GM21619 (cell line): ENCODE data around the gene ABCC1.

Source experiments
- ATAC-seq: cut with Tn5 transposase; IDR thresholded peaks from one replicate; pipeline ENCODE4 v1.9.1; 2021; ENCODE audit not compliant: unreplicated experiment

Gene ABCC1

GRCh38 chr16:16018705-16019104, 69.3 kb downstream of the ABCC1 start:
- ATAC-seq = no peak

- ATAC-seq = no peak
Observed at GRCh38 chr16:16019488-16019887, 70.1 kb downstream of the ABCC1 start.

- no peak for ATAC-seq
Observed at GRCh38 chr16:16020291-16020690, 70.9 kb downstream of the ABCC1 start.

DNA sequence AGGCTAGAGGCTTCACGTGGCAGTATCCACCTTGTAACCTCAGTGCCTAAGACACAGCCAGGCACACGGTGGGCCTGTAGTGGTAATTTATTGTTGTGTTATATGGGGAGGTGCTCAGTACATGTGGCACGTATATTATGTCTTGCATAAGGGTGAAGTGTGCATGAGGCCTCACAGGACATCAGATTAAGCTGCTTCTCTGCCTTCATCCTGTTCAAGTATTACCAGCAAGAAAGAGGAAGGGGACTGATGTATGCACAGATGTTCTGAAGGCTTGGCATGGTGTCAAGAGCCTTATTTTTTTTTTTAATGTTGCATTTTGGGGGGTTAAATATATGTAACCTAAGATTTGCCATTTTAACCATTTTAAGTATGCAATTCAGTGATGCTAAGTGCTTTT, 71.6 kb downstream of the ABCC1 start:
- ATAC-seq = no peak

GRCh38 chr16:16021646-16021987, 72.2 kb downstream of the ABCC1 start:
- ATAC-seq = no peak

- ATAC-seq = no peak
Observed at GRCh38 chr16:16021988-16022682, 72.7 kb downstream of the ABCC1 start.

DNA sequence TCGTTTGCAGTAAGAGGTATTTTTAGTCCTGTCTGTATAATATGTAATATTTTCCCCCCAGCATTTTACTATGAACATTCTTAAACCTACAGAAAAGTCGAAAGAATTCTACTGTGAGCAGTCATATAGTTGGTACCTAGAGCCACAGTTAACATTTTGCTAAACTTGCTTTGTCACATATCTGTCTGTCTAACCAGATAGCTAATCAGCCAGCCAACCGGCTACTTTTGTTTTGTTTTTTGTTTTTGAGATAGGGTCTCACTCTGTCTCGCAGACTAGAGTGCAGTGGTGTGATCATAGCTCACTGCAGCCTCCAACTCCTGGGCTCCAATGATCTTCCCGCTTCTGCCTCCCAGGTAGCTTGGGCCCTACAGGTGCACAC, 73.3 kb downstream of the ABCC1 start:
- no peak for ATAC-seq

DNA sequence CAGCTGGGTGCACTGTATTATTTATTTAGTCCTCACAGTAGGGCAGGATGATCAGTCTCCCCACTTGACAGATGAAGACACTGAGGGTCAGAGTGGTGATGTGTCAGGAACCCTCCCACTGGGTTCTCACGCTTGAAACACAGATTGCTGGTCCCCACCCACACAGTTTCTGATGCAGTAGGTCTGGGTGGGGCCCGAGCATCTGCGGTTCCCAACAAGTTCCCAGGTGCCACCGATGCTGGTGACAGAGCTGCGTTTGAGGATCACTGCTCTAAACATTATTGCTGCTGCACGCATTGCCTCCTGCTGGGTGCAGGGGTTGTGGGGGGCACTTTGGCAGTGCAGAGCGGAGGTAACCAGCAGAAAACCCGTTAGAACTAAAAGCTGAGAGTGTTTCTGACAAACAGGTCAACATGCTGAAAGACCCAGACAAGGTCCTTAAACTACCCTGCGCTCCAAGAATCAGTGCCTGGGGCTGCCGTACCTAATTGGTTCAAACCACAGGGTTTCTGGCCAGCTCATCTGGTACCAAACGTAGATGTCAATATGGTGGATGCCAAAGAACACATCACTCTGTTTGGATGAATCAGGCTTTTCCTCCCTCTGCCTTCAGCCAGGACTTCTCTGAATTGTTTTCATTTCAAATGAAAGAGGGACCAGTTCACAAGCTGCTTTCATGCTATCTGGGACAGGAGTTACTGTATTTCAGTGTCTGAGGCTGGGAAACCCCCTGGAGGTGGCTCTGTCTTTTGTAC, 76.0 kb downstream of the ABCC1 start:
- ATAC-seq = peak; percentile 52

DNA sequence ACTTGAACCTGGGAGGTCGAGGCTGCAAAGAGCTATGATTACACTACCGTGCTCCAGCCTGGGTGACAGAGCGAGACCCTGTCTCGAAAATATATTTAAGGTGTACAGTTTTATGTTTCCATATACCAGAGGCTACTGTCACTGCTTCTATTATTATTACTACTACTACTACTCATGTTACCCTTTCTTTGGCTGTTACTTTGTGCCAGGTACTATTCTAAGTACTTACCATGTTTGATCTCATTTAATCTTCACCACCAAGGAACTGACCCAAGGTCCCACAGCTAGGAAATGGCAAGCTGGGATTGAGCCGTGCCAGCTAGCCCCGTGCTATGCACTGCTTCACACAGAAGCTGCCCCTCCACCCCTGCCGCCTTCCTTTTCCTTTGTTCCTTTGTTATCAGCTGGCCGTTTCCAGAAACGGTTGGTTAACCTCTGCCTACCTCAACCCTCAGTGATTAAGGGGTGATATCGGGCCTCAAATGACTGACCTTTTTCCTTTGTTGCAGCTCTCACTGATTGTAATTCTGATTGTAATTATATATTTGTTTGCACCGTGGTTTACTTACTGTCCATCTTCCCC, 78.4 kb downstream of the ABCC1 start:
- ATAC-seq = no peak

DNA sequence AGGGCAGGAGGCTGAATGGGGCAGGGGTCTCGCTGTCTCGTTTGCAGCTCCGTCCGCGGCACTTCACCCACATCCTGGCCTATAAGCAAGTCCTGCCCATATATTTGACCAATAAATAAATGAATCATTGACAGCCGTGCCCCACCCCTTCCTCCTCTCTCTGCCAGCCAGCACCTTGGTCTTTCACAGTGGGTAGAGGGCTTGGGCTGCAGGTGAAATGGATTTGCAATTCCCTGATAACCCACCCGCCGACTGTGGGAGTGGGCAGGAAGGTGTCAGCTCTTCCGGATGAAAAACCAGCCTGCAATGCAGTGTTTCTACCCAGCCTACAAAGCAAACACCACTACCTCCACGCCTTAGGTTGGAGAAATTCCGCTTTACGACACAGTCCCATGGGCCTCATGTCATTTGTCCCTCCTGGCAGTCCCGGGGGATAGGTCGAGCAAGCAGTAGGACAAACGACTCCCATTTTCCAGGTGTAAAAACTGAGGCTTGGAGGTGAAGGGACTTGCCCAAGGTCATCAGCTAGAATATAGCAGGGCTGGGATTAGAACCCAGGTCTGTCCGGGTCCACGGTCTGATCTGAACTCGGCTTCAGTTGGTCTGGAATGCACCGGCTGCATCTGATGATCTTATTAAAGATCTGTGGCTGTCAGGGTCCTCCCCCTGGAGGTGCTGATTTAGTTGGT, 79.0 kb downstream of the ABCC1 start:
- ATAC-seq = no peak

DNA sequence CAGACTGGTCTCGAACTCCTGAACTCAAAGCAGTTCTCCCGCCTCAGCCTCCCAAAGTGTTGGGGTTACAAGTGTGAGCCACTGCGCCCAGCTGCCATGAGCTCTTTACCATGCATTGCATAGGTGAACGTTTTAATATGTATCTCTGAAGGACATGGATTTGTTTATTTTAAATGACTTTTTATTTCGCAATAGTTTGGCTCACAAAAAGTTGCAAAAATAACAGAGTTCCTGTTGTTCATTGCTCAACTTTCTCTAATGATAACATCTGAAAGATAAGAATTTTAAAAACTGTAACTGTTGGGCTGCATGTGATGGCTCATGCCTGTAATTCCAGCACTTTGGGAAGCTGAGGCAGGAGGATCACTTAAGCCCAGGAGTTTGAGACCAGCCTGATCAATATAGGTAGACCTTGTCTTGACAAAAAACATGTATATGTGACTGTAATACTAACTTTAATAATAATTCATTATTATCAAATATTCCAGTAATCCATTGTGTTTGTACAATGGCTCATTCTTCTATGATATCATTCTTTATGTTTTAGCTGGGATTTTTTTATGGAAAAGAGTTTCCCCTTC, 80.1 kb downstream of the ABCC1 start:
- ATAC-seq = no peak

DNA sequence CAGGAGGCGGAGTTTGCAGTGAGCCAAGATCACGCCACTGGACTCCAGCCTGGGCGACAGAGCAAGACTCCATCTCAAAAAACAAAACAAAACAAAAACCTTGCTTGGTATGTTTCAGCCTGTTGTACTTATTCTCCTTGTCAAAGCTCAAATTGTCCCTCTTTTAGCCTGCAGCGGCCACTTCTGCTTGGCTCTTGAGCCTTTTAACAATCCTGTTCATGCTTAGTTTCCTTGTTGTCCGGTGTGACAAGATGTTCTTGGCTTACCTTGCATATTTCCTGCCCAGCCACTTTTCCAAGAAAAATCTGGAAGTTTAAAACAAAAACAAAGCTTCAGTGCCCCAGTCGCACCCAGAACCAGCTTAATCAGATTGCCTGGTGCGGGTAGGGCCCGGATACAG, 81.0 kb downstream of the ABCC1 start:
- ATAC-seq = no peak

DNA sequence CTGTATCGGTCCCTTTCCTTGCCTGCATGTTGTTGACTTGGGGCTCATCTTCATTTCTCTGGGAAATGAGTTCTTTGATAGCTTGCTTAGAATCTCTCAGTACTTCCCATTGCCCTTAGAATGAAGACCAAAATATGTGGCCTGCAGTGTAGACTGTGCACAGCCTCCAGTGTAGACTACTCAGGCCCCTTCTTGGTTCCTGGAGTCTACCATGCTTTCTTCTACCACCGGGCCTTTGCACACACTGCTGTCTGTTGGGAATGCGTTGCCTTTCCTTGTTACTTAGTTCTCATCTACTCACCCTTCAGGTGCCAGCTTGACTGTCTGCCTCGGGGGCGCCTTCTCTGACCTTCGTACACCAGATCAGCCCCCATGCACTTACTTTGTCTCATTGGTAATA, 82.0 kb downstream of the ABCC1 start:
- ATAC-seq = no peak

DNA sequence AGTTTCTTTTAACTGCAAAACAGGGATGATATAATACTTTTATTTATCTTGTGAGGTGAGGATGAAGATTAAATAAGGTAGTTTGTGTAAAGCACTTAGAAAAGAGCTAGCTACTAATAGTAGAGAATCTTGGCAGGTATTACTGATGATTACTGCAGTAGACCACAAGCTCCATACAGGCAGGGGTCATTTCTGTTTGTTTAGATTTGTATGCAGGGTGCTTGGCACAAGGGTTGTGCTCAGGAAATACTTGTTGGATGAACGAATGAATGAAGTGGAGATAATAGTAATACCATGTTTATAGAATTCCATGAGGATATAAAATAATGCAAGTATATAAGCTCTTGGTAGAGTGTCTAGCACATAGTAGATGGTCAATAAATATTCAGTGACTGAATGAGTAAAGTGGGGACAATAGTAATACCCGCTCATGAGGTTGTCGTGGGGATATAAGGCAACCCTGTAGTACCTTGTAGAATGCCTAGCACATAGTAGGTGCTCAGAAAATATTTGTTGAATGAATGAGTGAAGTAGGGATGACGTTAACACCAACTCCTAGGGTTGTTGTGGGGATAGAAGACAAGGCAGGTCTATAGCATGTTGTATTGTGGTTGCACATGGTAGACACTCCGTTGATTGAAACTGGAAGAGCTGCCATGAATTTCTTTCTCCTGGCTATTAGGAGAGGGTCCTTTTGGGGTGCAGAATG, 83.0 kb downstream of the ABCC1 start:
- no peak for ATAC-seq

GRCh38 chr16:16033208-16033717, 83.8 kb downstream of the ABCC1 start:
- ATAC-seq = no peak

GRCh38 chr16:16036359-16036792, 87.0 kb downstream of the ABCC1 start:
- no peak for ATAC-seq

GRCh38 chr16:16037521-16037920, 88.1 kb downstream of the ABCC1 start:
- no peak for ATAC-seq

DNA sequence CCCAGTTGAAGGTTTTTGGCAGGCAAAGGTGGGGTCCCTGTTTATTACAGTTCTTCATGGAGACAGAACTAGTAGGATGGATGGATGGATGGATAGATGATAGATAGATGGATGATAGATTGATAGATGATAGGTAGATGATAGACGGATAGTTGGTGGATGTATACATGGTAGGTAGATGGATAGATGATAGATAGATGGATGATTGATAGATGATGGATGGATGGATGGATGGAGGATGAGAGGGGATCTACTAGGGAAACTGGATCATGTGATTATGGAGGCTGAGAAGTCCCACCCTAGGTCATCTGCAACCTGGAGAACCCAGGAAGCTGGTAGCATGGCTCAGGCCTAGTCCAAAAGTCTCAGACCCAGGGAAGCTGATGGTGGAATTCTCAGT, 88.6 kb downstream of the ABCC1 start:
- no peak for ATAC-seq

GRCh38 chr16:16038950-16039349, 89.5 kb downstream of the ABCC1 start:
- no peak for ATAC-seq

GRCh38 chr16:16041196-16041892, 91.9 kb downstream of the ABCC1 start:
- no peak for ATAC-seq
